ENCODE data around the gene TRAF3IP1. TPM values are rescaled to one million over a fixed set of nuclear protein-coding genes. Genes with fewer than 3 reads are reported as not detected.

TRAF3IP1 gene
- total and polyA plus RNA-seq, 12 donors: 4.0 to 20.4 (median 10.4) TPM

DNA sequence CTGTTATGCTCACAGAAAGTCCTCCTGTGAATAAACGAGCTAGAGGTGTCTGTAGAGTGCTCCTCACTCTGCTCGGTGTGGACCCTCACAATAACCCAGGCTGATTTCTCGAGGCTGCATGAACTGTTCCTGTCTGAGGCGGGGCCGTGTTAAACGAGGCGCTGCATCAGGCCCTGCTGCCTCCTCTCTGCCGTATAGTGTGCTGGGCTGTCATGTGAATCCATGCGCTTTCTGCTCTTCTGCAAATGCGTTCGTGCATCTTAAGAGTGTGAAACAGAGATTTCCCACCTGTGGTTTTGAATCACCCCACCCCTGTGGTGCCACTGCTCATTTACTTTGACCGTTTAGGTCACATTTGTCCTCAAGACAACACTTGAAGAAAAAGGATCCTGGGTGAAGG lies 26.2 kb downstream of the TRAF3IP1 start:
- Histone ChIP-seq H3K4me3 (no peak overlapping the region), H3K4me1 (peaks cover 0 to 6% (median 0%) of the 10 kb centered on the region in 9 donors), H3K27ac (peak overlapping the region in 1 of 10 donors; percentile 56), H3K36me3 (peaks cover 0 to 58% (median 14%) of the 10 kb centered on the region in 9 donors), H3K9me3 (no peaks in the 10 kb centered on the region), H3K27me3 (no peaks in the 10 kb centered on the region)
- TF ChIP-seq, protein P1, sequence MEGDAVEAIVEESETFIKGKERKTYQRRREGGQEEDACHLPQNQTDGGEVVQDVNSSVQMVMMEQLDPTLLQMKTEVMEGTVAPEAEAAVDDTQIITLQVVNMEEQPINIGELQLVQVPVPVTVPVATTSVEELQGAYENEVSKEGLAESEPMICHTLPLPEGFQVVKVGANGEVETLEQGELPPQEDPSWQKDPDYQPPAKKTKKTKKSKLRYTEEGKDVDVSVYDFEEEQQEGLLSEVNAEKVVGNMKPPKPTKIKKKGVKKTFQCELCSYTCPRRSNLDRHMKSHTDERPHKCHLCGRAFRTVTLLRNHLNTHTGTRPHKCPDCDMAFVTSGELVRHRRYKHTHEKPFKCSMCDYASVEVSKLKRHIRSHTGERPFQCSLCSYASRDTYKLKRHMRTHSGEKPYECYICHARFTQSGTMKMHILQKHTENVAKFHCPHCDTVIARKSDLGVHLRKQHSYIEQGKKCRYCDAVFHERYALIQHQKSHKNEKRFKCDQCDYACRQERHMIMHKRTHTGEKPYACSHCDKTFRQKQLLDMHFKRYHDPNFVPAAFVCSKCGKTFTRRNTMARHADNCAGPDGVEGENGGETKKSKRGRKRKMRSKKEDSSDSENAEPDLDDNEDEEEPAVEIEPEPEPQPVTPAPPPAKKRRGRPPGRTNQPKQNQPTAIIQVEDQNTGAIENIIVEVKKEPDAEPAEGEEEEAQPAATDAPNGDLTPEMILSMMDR (IDR thresholded peaks at IDR 0.05): no peak
- 85 to 91% methylated on average over 12 of the region's 12 CpGs for WGBS, 2 donors
- DNase-seq: no peak
- no peak for ATAC-seq
- intact Hi-C loops (cut with DNase I): no loop called here

DNA sequence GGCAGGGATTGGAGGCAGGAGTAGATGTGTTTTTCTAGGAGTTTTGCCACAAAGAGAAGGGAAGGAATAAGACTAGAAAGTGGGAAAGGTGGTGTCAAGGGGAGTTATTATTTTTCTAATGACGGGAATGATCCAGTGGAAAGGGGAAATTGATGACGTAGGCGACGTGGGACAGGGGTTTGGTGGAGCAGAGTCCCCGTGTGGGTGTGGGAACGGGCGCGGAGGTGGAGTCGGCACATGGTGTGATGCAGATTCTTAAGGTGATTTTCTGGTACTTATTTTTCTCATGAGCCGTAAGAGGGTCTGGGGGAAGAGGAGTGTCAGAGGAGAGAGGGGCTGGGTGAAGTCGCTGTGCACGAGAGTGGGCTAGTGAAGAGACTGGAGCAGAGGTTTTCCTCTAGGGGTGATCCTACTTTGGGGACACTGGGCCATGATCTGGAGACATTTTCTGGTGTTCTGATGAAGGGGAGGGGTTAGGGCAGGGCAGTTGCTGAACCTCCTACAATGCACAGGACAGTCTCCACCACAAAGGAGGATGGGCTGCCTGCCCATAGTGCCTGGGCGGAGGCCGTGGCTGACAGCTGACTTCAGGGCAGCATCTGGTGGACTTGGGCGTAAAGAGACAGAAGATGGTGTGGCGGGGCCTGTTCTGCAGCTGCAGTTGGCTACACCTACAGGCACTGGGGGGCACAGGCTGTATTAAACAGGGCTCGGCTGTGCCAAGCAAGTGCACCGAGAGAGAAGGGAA lies 30.0 kb downstream of the TRAF3IP1 start:
- ATAC-seq (no peak), DNase-seq (no peak)
- TF ChIP-seq, protein P1 (IDR thresholded peaks at IDR 0.05): no peak
- 91 to 96% methylated on average over 18 of the region's 18 CpGs for WGBS, 2 donors
- Histone ChIP-seq H3K4me3 (no peak overlapping the region), H3K27ac (no peak overlapping the region), H3K36me3 (peaks cover 0 to 76% (median 14%) of the 10 kb centered on the region in 9 donors), H3K4me1 (peaks cover 0 to 6% (median 0%) of the 10 kb centered on the region in 9 donors), H3K9me3 (no peaks in the 10 kb centered on the region), H3K27me3 (no peaks in the 10 kb centered on the region)
- intact Hi-C loops (cut with DNase I): loop anchor here in 4 of 10 donors (10.0 kb wide), 3 partner anchors 434 to 624 kb away; no protein-coding TSS in a partner anchor

DNA sequence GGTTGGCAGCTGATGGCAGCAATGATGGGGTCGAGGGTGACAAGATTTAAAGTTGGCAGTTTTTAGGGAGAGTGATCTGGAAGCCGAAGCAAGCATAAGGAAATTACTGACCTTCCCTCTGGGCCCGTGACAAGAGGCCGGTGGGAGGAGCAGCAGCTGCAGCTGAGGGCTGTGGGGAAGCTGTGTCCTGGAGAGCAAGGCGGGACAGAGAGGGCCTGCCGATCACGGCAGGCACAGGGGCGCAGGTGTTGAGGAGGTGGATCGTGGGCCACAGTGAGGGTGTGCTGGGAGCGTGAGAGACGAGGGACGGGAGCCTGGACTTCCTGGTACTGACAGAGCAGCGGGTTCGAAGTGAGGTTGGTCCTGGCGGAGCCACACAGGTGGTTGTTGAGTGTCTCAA lies 31.0 kb downstream of the TRAF3IP1 start:
- TF ChIP-seq, protein P1 (IDR thresholded peaks at IDR 0.05): no peak
- Histone ChIP-seq H3K36me3 (peaks cover 0 to 84% (median 19%) of the 10 kb centered on the region in 9 donors), H3K4me3 (no peak overlapping the region), H3K27ac (no peak overlapping the region), H3K27me3 (no peaks in the 10 kb centered on the region), H3K4me1 (no peaks in the 10 kb centered on the region), H3K9me3 (no peaks in the 10 kb centered on the region)
- ATAC-seq (peak in 2 of 8 donors; percentile 33 to 57), DNase-seq (no peak)
- WGBS, 2 donors: 86 to 90% methylated on average over 15 of the region's 15 CpGs
- intact Hi-C loops (cut with DNase I): loop anchor here in 4 of 10 donors (10.0 kb wide), 3 partner anchors 433 to 623 kb away; no protein-coding TSS in a partner anchor

DNA sequence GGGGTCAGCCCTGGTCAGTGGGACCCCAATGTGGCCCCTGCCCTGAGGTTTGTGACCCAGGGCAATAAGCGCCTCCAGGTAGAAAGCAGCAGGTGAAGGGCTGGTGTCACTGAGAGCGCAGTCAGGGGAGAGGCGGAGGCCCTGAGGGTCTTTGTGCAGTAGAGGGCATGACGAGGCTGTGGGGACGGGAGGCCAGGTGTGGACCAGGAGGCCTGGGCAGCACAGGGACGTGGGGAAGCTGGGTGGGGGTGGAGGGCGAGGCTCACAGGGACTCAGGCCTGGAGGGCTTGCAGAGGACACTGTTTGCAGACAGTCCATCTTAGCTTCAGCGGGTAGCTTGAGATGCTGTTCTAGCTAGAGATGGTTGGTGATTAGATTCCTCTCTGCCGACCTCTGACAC lies 32.0 kb downstream of the TRAF3IP1 start:
- WGBS, 2 donors: 92 to 96% methylated on average over 9 of the region's 9 CpGs
- H3K9me3 ChIP-seq: no peaks in the 10 kb centered on the region
- H3K4me3 ChIP-seq: no peak overlapping the region
- peak in 2 of 8 donors; percentile 13 to 31 for ATAC-seq
- TF ChIP-seq, protein P1 (IDR thresholded peaks at IDR 0.05): no peak
- peaks cover 0 to 4% (median 0%) of the 10 kb centered on the region in 9 donors for H3K4me1 ChIP-seq
- intact Hi-C loops (cut with DNase I): loop anchor here in 4 of 10 donors (10.0 kb wide), 3 partner anchors 432 to 622 kb away; no protein-coding TSS in a partner anchor
- peaks cover 0 to 82% (median 24%) of the 10 kb centered on the region in 9 donors for H3K36me3 ChIP-seq
- DNase-seq: no peak
- no peak overlapping the region for H3K27ac ChIP-seq
- H3K27me3 ChIP-seq: no peaks in the 10 kb centered on the region
